HL-60/S4 treated with retinoic acid at 250 ng/mL for 4 days and 3 days (cell line): ENCODE data around the gene INKA1.
"Not testable (repeated sequence)": the region's sequence is repeated elsewhere in the genome, so short reads cannot be mapped to it uniquely, and the experiment has no call there.

ENCODE experiments used
- in situ Hi-C: fragments of 300-500 bp; cut with MboI; formaldehyde crosslinking; loops from 2 replicates; pipeline ENCODE4 v1.7.0; 2022; ENCODE audit warnings: low sequenced_read_pairs

INKA1 gene

GRCh38 chr3:49806850-49807249, 3.8 kb downstream of the INKA1 start:
- in situ Hi-C loops: no loop called here

DNA sequence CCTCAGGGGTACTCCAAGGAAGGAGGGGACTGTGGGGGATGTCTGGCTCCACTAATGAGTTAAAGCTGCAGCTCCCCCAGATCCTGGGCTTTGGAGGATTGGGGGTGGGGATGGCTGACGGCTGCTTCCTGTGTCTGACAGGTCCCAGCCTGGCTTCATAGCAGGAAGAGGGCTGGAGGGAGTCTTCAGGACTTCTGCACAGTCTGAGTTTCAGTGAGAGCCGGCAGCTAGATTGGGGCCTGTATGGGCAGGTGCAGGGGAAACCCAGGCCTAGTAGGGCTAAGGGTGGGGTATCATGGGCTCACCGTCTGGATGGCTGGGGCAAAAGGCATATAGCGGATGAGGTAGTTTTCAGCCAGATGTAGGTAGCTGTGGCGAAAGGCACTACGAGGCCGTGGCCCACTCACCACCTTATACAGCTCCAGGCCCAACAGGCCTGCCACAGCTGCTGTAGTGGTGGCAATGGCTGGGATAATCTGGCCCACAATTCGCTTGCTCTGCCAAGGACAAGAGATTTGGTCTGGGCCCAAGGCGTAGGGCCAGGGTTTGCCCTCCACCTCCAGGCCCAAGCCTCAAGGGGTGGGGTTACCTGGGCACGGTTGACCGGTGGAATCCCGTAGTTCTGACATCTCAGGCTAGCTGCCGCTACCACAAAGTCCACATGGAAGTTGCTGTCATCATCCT, 4.5 kb downstream of the INKA1 start:
- in situ Hi-C loops: no loop called here

GRCh38 chr3:49812916-49813496, 9.9 kb downstream of the INKA1 start:
- in situ Hi-C loops: no loop called here

DNA sequence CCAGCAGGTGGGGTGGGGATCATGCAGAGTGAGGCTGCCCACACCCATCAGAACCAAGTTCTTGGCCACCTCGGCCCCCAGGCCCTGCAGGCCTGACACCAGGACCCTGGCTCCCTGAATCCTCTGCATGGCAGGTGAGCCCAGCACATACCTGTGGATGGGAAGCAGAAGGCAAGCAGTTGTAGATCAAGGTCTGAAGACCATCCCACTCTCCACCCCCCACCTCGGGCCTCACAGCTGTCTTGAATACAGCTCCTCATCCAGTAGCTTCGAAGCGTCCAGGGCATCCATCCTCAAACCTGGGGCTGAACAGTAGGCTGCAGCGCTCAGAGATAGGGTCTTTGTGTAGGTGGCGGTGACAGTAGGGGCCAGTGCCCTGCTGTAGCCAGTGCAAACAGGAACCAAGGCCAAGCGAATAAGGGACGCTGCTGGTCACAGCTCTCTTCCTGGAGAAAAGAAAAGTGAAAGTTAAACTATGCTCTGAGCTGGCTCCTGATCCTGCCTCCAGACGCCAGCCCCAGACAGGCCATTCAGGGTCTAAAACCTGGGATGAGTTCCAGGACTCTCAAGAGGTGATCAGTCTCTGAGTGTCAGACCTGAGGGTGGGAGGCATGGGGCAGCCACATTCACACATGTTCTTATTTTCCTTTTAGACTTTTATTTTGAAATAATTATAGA, 10.6 kb downstream of the INKA1 start, which contains the start of gene UBA7:
UBA7 (minus strand) TSS at position 457 of the 678 bp plus-strand sequence; CDS start at position 291, 166 bp downstream.
- in situ Hi-C loops: no loop called here

DNA sequence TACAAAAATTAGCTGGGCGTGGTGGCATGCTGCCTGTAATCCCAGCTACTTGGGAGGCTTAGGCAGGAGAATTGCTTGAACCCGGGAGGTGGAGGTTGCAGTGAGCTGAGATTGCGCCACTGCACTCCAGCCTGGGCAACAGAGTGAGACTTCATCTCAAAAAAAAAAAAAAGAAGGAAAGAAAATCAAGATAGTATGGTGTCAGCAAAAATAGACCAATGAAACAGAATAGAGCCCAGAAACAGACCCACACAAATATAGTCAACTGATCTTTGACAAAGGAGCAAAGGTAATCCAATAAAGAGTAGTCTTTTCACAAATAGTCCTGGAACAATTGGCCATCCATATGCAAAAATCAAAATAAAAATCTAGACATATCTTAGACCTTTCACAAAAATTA, 20.1 kb downstream of the INKA1 start:
- in situ Hi-C loops: not testable (repeated sequence)

- in situ Hi-C loops: no loop called here
These were observed 23.0 kb downstream of the INKA1 start for GRCh38 chr3:49826016-49826415.

GRCh38 chr3:49831341-49831740, 28.3 kb downstream of the INKA1 start:
- in situ Hi-C loops: no loop called here

DNA sequence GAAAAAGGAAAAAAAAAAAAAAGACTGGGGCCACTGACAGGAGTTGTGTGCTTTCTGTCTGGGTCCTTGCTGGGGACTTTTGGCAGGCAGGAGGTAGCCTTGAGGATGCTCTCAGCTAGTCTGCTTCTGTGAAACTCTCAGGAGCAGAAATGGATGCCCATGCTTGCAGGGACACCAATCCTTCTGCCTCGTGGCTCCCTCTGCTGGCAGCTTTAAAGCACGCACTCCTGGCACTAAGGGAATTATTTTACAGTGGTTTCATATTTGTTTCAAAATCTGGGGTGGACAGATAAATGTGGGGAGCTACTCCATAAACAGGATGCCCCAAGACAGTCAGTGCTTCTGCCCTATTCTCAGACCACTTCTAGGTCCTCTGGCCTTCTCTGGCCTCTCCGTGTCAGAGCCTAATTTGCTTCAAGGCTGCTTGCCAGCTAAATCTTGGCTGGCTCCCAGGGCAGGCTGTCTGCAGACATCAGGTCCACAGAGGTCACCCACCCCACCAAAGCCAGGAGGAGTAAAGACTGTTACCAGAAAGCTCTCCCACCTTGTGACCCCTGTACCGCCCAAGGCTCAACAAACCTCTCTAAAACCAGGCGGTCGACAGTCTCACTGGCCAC, 36.2 kb downstream of the INKA1 start:
- in situ Hi-C loops: no loop called here

GRCh38 chr3:49840388-49840787, 37.3 kb downstream of the INKA1 start:
- in situ Hi-C loops: no loop called here

- in situ Hi-C loops: no loop called here
These were observed 38.1 kb downstream of the INKA1 start for GRCh38 chr3:49841126-49841696.

DNA sequence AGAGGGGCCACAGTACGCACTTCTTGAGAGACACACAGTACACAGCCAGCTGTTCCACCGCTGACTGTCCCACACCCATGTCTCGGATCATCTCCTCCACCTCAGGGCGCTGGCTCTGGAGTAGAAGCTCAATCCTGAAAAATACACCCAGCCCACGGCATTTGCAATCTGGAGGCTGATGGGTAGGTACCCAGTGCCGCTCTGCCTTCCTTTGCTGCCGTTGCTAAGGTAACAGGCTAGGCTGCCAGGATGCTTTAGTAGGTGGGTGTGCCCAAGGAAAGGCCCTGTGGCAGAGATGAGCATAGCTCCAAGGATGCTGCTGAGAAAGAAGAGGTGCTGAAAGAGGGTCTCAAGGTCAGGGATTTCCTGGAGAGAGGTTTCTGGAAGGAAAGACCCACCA, 38.7 kb downstream of the INKA1 start:
- in situ Hi-C loops: no loop called here

- in situ Hi-C loops: no loop called here
These were observed 39.9 kb downstream of the INKA1 start for GRCh38 chr3:49842843-49843517.

DNA sequence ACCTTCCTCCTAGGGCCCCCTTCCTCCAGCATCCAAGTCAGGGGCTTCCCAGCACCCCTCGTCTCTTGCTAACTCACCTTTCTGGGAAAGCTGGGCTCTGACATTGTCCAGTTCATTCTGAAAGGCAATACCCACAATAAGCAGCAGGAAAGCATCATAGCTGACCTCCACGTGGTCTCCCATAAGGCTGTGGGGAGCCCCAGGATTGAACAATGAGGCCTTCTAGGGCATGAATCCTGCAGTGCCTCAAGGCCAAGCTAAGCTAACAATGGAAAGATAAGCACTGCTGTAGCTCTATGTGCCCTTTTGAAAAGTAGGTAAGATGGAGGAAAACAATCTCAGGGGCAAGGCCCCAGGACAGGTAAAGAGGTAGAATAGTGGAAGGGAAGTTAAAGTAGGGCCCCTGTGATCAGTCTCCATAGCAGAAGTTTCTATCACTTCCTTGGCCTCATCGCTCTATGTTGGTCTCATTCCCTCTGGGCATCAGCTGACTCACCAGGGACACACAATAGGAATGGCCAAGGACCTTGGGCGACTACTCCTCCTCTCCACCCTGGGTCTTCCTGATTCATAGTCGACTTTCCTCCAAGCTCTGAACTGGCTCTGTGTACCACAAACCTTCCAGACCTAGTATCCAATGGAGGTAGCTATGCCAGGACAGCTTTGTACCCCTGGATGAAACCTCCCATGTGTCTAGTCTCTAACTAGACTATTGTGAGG, 41.6 kb downstream of the INKA1 start:
- in situ Hi-C loops: no loop called here

DNA sequence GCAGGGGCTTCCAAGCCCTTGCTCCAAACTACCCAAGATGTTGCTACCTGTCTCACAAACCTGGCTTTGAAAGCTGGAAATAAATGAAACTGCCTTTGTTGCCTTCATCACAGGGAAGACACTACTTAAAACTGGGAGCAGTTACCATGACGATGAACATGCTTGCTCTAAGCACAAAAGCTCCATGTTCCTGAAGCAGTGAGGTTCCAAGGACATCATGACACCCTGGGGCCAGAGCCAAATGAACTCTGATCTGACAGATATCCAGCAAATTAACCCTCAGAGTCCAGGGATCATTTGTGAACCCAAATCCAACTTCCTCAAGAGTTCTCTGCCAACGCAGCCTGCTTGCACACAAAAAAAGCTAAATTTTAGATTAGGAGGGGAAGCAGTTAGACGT, 42.6 kb downstream of the INKA1 start:
- in situ Hi-C loops: no loop called here
